ENCODE results near the gene ADAM21. TPM values are rescaled to one million over a fixed set of nuclear protein-coding genes. Genes with fewer than 3 reads are reported as not detected.

ADAM21 gene
- total and polyA plus RNA-seq, 9 donors, result 0.07 to 0.60 (median 0.15) TPM; not detected in 5

DNA sequence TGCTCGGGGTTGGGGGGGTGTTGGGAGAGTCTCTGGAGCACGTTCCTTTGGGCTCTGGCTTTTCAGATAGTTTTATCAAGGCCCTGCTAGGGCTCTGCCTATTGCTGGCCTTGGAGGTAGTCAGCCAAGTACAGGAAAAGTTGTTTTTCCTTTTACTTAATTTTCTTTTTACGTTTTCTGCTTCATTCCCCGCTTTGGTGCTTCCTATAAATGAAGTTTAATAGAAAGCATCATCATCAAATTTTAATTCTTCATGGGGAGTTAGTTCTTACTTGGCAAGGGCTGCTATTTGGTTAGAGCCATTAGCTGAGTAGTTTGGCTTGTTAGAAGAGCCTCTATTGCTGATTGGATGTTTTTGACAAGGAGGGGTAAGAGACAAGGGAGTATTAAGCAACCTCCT is 15.1 kb upstream of the ADAM21 start:
- TF ChIP-seq POLR2A (IDR thresholded peaks at IDR 0.05) (no peak), CTCF (IDR thresholded peaks at IDR 0.05) (no peak), EP300 (IDR thresholded peaks at IDR 0.05) (no peak)
- 43 to 46% (median 44%) methylated on average over 4 of the region's 4 CpGs for WGBS, 3 donors
- intact Hi-C loops (cut with DNase I), result no loop called here
- H3K27ac ChIP-seq, result no peak overlapping the region
- no peaks in the 10 kb centered on the region for H3K4me1 ChIP-seq (ENCODE audit: insufficient read depth)
- H3K9me3 ChIP-seq, result peaks cover 0 to 11% of the 10 kb centered on the region in 2 donors
- H3K27me3 ChIP-seq, result no peaks in the 10 kb centered on the region
- H3K4me3 ChIP-seq, result no peak overlapping the region
- H3K36me3 ChIP-seq, result no peaks in the 10 kb centered on the region
- no peak for DNase-seq

- H3K27ac ChIP-seq, result no peak overlapping the region
- H3K27me3 ChIP-seq, result no peaks in the 10 kb centered on the region
- no peaks in the 10 kb centered on the region for H3K36me3 ChIP-seq
- intact Hi-C loops (cut with DNase I), result no loop called here
- H3K4me1 ChIP-seq (ENCODE audit: insufficient read depth), result no peaks in the 10 kb centered on the region
- H3K4me3 ChIP-seq, result no peak overlapping the region
- WGBS, 3 donors, result 62 to 68% (median 66%) methylated on average over 3 of the region's 3 CpGs
- no peak for DNase-seq
- TF ChIP-seq POLR2A (IDR thresholded peaks at IDR 0.05), result no peak
- TF ChIP-seq CTCF (IDR thresholded peaks at IDR 0.05), result no peak
- no peak for TF ChIP-seq EP300 (IDR thresholded peaks at IDR 0.05)
- H3K9me3 ChIP-seq, result peaks cover 0 to 16% of the 10 kb centered on the region in 2 donors
Observed at GRCh38 chr14:70441641-70442040, 10.3 kb upstream of the ADAM21 start.

DNA sequence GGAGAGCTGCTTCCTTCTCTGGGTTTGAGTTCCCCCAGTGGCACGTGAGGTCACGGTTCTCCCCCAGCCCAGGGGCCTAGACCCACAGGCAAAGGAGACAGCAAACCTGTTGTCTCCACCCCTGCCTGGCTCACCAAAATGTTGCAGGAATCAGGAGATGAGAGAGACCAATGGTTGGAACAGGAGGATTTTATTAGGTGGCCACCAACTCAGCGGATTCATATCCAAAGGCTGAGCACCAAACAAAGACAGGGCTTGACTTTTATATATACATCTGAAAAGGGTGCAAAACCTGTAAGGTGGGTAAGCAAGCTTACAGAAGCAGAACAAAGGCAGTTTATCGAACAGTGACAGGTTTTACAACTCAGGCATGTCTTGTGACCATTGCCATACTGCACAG is 9.2 kb upstream of the ADAM21 start:
- DNase-seq, result no peak
- no peaks in the 10 kb centered on the region for H3K27me3 ChIP-seq
- no peak overlapping the region for H3K4me3 ChIP-seq
- 89 to 95% (median 94%) methylated on average over 4 of the region's 4 CpGs for WGBS, 3 donors
- no peaks in the 10 kb centered on the region for H3K36me3 ChIP-seq
- intact Hi-C loops (cut with DNase I), result no loop called here
- H3K9me3 ChIP-seq, result peaks cover 0 to 16% of the 10 kb centered on the region in 2 donors
- TF ChIP-seq POLR2A (IDR thresholded peaks at IDR 0.05), result no peak
- TF ChIP-seq CTCF (IDR thresholded peaks at IDR 0.05), result no peak
- no peak for TF ChIP-seq EP300 (IDR thresholded peaks at IDR 0.05)
- no peaks in the 10 kb centered on the region for H3K4me1 ChIP-seq (ENCODE audit: insufficient read depth)
- no peak overlapping the region for H3K27ac ChIP-seq

DNA sequence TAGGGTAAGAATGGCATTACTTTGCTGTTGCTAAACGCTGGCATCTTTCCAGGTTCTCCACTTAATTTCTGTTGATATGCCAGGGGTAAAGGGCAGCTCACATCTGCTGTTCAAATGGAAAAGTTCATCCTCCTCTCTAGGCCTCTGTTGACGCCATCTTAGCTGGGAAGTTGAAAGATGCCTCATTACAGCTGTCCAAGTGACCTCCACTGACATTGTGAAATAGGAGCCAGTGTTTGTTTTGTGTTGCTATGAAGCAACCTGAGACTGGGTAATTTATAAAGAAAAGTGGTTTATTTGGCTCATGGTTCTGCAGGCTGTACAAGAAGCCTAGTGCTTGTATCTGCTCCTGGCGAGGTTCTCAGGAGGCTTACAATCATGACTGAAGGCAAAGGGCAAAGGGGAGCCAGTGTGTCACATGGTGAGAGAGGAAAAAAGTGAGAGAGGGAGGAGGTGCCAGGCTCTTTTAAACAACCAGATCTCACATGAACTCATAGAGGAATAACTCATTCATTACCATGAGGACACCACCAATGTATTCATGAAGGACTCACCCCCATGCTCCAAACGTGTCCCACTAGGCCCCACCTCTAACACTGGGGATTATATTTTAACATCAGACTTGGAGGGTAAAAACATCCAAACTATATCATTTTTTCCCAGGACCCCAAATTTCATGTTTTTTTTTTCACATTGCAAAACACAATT is 3.2 kb upstream of the ADAM21 start:
- no peak for TF ChIP-seq POLR2A (IDR thresholded peaks at IDR 0.05)
- TF ChIP-seq EP300 (IDR thresholded peaks at IDR 0.05), result no peak
- no peak for TF ChIP-seq CTCF (IDR thresholded peaks at IDR 0.05)
- Histone ChIP-seq H3K27ac (no peak overlapping the region), H3K9me3 (no peaks in the 10 kb centered on the region), H3K36me3 (no peaks in the 10 kb centered on the region), H3K27me3 (no peaks in the 10 kb centered on the region), H3K4me3 (no peak overlapping the region), H3K4me1 (ENCODE audit: insufficient read depth) (no peaks in the 10 kb centered on the region)
- WGBS, 3 donors, result 74 to 78% (median 76%) methylated on average over 4 of the region's 4 CpGs
- no peak for DNase-seq
- intact Hi-C loops (cut with DNase I), result no loop called here
